ENCODE results near the gene ARHGAP23.

ARHGAP23 gene

DNA sequence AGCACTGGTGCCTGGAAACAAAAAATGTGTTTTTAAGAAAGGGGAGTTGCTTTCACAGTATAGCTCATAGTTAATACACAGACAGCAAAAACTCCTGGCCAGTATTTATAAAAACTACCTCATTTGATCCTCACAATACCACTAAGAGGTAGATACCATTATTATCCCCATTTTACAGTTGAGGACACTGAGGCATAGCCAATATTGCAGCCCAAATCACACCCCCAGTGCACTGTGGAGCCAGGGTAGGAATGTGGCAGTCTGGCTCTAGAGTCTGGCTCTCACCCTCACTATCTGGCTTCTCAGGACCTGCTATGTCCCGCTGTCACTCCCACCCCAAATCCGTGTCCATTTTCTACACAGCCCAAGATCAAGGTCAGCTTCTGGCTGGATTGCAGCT lies 2.6 kb downstream of the ARHGAP23 start:
- DNase-seq (no peak), ATAC-seq (ENCODE audit: insufficient read depth, low read depth) (no peak)
- Histone ChIP-seq H3K27me3 (ENCODE audit: insufficient read depth, low read length, poor library complexity) (no peaks in the 10 kb centered on the region), H4K20me1 (ENCODE audit: insufficient read depth, low read length) (peaks cover 39% of the 10 kb centered on the region), H3K9ac (ENCODE audit: low read depth, low read length) (no peak overlapping the region), H3K4me3 (ENCODE audit: low read depth in 1 of 2, low read length in 2 of 2) (no peak overlapping the region), H3K36me3 (ENCODE audit: insufficient read depth, low read length) (peaks cover 12% of the 10 kb centered on the region), H3K27ac (ENCODE audit: low read length) (peak overlapping the region; percentile 56), H3K4me2 (ENCODE audit: insufficient read depth, low read length) (peak overlapping the region; percentile 95; the same call in 1 of the 2 replicates), H2AFZ (ENCODE audit: low read depth, low read length) (no peak overlapping the region), H3K79me2 (ENCODE audit: insufficient read depth, low read length) (peaks cover 90% of the 10 kb centered on the region), H3K4me1 (ENCODE audit: insufficient read depth, low read length) (peaks cover 53% of the 10 kb centered on the region), H3K9me3 (ENCODE audit: insufficient read depth, low read length, severe bottlenecking) (no peaks in the 10 kb centered on the region)
- TF ChIP-seq EZH2 (IDR thresholded peaks at IDR 0.05; ENCODE audit: borderline replicate concordance, low read depth, low read length, severe bottlenecking), result no peak
- TF ChIP-seq, protein P1, sequence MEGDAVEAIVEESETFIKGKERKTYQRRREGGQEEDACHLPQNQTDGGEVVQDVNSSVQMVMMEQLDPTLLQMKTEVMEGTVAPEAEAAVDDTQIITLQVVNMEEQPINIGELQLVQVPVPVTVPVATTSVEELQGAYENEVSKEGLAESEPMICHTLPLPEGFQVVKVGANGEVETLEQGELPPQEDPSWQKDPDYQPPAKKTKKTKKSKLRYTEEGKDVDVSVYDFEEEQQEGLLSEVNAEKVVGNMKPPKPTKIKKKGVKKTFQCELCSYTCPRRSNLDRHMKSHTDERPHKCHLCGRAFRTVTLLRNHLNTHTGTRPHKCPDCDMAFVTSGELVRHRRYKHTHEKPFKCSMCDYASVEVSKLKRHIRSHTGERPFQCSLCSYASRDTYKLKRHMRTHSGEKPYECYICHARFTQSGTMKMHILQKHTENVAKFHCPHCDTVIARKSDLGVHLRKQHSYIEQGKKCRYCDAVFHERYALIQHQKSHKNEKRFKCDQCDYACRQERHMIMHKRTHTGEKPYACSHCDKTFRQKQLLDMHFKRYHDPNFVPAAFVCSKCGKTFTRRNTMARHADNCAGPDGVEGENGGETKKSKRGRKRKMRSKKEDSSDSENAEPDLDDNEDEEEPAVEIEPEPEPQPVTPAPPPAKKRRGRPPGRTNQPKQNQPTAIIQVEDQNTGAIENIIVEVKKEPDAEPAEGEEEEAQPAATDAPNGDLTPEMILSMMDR (IDR thresholded peaks at IDR 0.05; ENCODE audit: borderline replicate concordance, extremely low read depth, low read length, poor library complexity, severe bottlenecking), result no peak

DNA sequence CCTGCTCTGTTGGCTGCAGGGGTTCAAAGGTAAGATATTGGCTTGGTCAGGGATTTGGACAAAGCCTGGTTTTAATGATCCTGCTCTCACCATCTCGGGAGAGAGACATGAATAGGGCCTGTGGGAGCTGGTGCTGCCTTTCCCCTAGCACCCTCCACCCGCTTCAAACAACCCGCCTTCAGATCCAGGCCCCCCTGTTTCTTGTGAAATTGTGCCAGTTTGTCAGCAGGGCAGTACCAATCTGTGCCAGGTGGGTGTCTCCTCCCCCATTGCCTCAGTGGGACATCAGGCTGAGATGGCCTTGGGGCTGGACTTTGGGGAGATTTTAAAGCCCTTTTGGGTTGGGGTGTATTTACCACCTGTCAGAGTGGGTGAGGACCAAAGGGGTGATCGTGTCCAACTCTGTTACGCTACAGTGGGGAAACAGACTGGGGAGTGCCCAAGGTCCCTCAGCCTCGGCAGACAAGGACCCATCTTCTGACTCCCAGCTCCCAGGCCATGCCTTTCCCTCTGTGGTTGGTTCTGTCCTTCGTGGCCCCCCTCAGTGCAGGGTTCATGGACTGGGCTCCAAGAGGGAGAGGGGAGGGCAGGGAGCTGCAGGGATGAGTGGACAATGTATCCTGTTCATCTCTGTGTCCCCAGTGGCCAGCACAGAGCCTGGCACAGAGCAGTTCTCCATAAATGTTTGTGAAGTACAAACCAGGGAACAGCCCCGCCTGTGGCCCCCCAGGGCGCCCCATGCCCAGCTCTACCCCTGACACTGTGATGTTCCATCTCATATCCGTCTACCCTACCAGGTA lies 3.3 kb downstream of the ARHGAP23 start:
- Histone ChIP-seq H3K79me2 (ENCODE audit: insufficient read depth, low read length) (peaks cover 98% of the 10 kb centered on the region), H3K4me2 (ENCODE audit: insufficient read depth, low read length) (peak overlapping the region; percentile 95), H3K4me3 (ENCODE audit: low read depth in 1 of 2, low read length in 2 of 2) (no peak overlapping the region), H3K4me1 (ENCODE audit: insufficient read depth, low read length) (peaks cover 52% of the 10 kb centered on the region), H3K9ac (ENCODE audit: low read depth, low read length) (no peak overlapping the region), H3K36me3 (ENCODE audit: insufficient read depth, low read length) (peaks cover 12% of the 10 kb centered on the region), H2AFZ (ENCODE audit: low read depth, low read length) (no peak overlapping the region), H3K9me3 (ENCODE audit: insufficient read depth, low read length, severe bottlenecking) (no peaks in the 10 kb centered on the region), H3K27me3 (ENCODE audit: insufficient read depth, low read length, poor library complexity) (no peaks in the 10 kb centered on the region), H3K27ac (ENCODE audit: low read length) (peak overlapping the region; percentile 56), H4K20me1 (ENCODE audit: insufficient read depth, low read length) (peaks cover 46% of the 10 kb centered on the region)
- TF ChIP-seq EZH2 (IDR thresholded peaks at IDR 0.05; ENCODE audit: borderline replicate concordance, low read depth, low read length, severe bottlenecking), result no peak
- TF ChIP-seq, protein P1 (IDR thresholded peaks at IDR 0.05; ENCODE audit: borderline replicate concordance, extremely low read depth, low read length, poor library complexity, severe bottlenecking), result no peak
- ATAC-seq (ENCODE audit: insufficient read depth, low read depth) (no peak), DNase-seq (no peak)

DNA sequence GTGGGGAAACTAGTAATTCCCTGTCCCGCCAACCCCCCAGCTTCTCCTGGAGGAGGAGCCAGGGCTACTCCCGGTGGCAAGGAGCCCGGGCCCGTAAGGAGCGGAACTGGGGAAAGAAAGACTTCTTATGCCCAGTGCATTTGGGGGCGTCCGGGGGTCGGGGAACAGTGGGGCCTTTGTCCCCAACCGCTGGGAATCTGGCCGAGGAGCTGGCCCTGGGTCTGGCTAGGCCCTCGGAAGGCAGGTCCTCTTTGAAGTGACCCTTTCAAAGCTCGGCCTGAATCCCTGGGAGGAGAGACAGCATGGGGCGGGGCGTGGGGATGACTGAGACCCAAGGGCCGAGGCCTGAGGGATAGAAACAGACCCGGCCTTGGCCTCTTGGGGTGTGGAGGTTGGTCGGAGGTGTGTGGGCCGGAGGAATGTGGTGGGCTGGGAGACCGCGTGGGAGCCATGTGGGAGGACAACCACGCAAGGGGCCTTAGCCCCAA lies 6.0 kb downstream of the ARHGAP23 start:
- peaks cover 28% of the 10 kb centered on the region for H3K4me1 ChIP-seq (ENCODE audit: insufficient read depth, low read length)
- peaks cover 100% of the 10 kb centered on the region for H3K79me2 ChIP-seq (ENCODE audit: insufficient read depth, low read length)
- H3K9me3 ChIP-seq (ENCODE audit: insufficient read depth, low read length, severe bottlenecking), result no peaks in the 10 kb centered on the region
- H3K36me3 ChIP-seq (ENCODE audit: insufficient read depth, low read length), result peaks cover 23% of the 10 kb centered on the region; the same call in 1 of the 2 replicates
- H4K20me1 ChIP-seq (ENCODE audit: insufficient read depth, low read length), result peaks cover 57% of the 10 kb centered on the region
- H3K27ac ChIP-seq (ENCODE audit: low read length), result no peak overlapping the region
- no peak for ATAC-seq (ENCODE audit: insufficient read depth, low read depth)
- H3K4me3 ChIP-seq (ENCODE audit: low read depth in 1 of 2, low read length in 2 of 2), result no peak overlapping the region
- no peak for TF ChIP-seq EZH2 (IDR thresholded peaks at IDR 0.05; ENCODE audit: borderline replicate concordance, low read depth, low read length, severe bottlenecking)
- TF ChIP-seq, protein P1 (IDR thresholded peaks at IDR 0.05; ENCODE audit: borderline replicate concordance, extremely low read depth, low read length, poor library complexity, severe bottlenecking), result no peak
- DNase-seq, result no peak
- no peak overlapping the region for H2AFZ ChIP-seq (ENCODE audit: low read depth, low read length)
- H3K27me3 ChIP-seq (ENCODE audit: insufficient read depth, low read length, poor library complexity), result no peaks in the 10 kb centered on the region
- H3K4me2 ChIP-seq (ENCODE audit: insufficient read depth, low read length), result no peak overlapping the region
- no peak overlapping the region for H3K9ac ChIP-seq (ENCODE audit: low read depth, low read length)

Measured in DND-41 (cell line).